GM23338 (cell line): Measurements from ENCODE around the gene C10orf90. TPM values are rescaled to one million over a fixed set of nuclear protein-coding genes. Genes with fewer than 3 reads are reported as not detected.

Experiments
- ATAC-seq: fragments of 200-7000 bp; cut with Tn5 transposase; 3 replicates; pipeline ENCODE4 v1.9.1; 2020
- DNase-seq: peaks from one replicate; pipeline ENCODE4 v3.0.0-alpha.2; 2015; ENCODE audit warnings: low spot score
- H2AFZ ChIP-seq: fragments of 200-600 bp; sonication (generic); 2 replicates; pipeline ENCODE4 v1.8.0; 2016; ENCODE audit warnings: antibody characterized with exemption, mild to moderate bottlenecking, moderate library complexity
- H3F3A ChIP-seq: fragments of 200-600 bp; sonication (generic); replicated peaks from 2 replicates; pipeline ENCODE4 v1.8.0; 2017; ENCODE audit warnings: antibody characterized with exemption, mixed run types, low read depth
- H3K27ac ChIP-seq: fragments of 200-600 bp; sonication (generic); 2 replicates; pipeline ENCODE4 v1.6.1; 2016; ENCODE audit warnings: low read depth
- H3K27me3 ChIP-seq: fragments of 200-600 bp; sonication (generic); 2 replicates; pipeline ENCODE4 v1.8.0; 2016; ENCODE audit warnings: mild to moderate bottlenecking, mixed run types, moderate library complexity; ENCODE audit not compliant: insufficient read depth
- H3K36me3 ChIP-seq: fragments of 200-600 bp; sonication (generic); 2 replicates; pipeline ENCODE4 v1.8.0; 2016; ENCODE audit warnings: mild to moderate bottlenecking; ENCODE audit not compliant: insufficient read depth
- H3K4me1 ChIP-seq: fragments of 200-600 bp; sonication (generic); 2 replicates; pipeline ENCODE4 v1.8.0; 2016; ENCODE audit warnings: mild to moderate bottlenecking, moderate library complexity; ENCODE audit not compliant: insufficient read depth
- H3K4me2 ChIP-seq: fragments of 200-600 bp; sonication (generic); 2 replicates; pipeline ENCODE4 v1.7.1; 2017; ENCODE audit warnings: mixed run types
- H3K4me3 ChIP-seq: fragments of 200-600 bp; sonication (generic); 2 replicates; pipeline ENCODE4 v1.6.1; 2016; ENCODE audit warnings: mixed run types
- H3K79me2 ChIP-seq: fragments of 200-600 bp; sonication (generic); replicated peaks from 2 replicates; pipeline ENCODE4 v1.8.0; 2017; ENCODE audit warnings: mild to moderate bottlenecking; ENCODE audit not compliant: insufficient read depth
- H3K9me2 ChIP-seq: fragments of 200-600 bp; sonication (generic); 2 replicates; pipeline ENCODE4 v1.8.0; 2017; ENCODE audit not compliant: insufficient read depth
- H4K20me1 ChIP-seq: fragments of 200-600 bp; sonication (generic); replicated peaks from 2 replicates; pipeline ENCODE4 v1.8.0; 2017; ENCODE audit warnings: mild to moderate bottlenecking; ENCODE audit not compliant: insufficient read depth
- H3K27ac Mint-ChIP-seq: 2 replicates; pipeline ENCODE4 v1.8.0; 2020; ENCODE audit warnings: inconsistent platforms, mild to moderate bottlenecking, moderate library complexity, mixed read lengths
- H3K27me3 Mint-ChIP-seq: 3 replicates; pipeline ENCODE4 v1.8.0; 2022; ENCODE audit warnings: low read depth, mild to moderate bottlenecking, moderate library complexity, mixed read lengths, inconsistent platforms; ENCODE audit not compliant: insufficient read depth, poor library complexity
- H3K36me3 Mint-ChIP-seq: 3 replicates; pipeline ENCODE4 v1.8.0; 2021; ENCODE audit warnings: low read depth, mild to moderate bottlenecking, inconsistent platforms, moderate library complexity, mixed read lengths
- H3K4me1 Mint-ChIP-seq: 3 replicates; pipeline ENCODE4 v1.8.0; 2020; ENCODE audit warnings: mild to moderate bottlenecking, inconsistent platforms, mixed read lengths
- H3K4me3 Mint-ChIP-seq: 3 replicates; pipeline ENCODE4 v1.8.0; 2021; ENCODE audit warnings: moderate library complexity, mild to moderate bottlenecking, inconsistent platforms, mixed read lengths
- H3K9me3 Mint-ChIP-seq: 3 replicates; pipeline ENCODE4 v1.8.0; 2020; ENCODE audit warnings: moderate library complexity, mild to moderate bottlenecking, inconsistent platforms, mixed read lengths
- CREB1 ChIP-seq: fragments of 250-450 bp; sonication (Bioruptor Pico); IDR thresholded peaks from 2 replicates; pipeline ENCODE4 v1.5.0; 2020; ENCODE audit warnings: low read depth, mild to moderate bottlenecking, moderate library complexity
- ETS1 ChIP-seq: IDR thresholded peaks from 2 replicates; pipeline ENCODE4 v1.6.1; 2016; ENCODE audit warnings: antibody characterized with exemption
- EZH2 ChIP-seq: fragments of 200-600 bp; sonication (generic); IDR thresholded peaks from one replicate; pipeline ENCODE4 v1.8.0; 2017; ENCODE audit warnings: antibody characterized with exemption, mild to moderate bottlenecking, low read depth; ENCODE audit not compliant: unreplicated experiment
- EZH2phosphoT487 ChIP-seq: fragments of 200-600 bp; sonication (generic); IDR thresholded peaks from one replicate; pipeline ENCODE4 v1.8.1; 2018; ENCODE audit warnings: antibody characterized with exemption; ENCODE audit not compliant: unreplicated experiment
- JUNB ChIP-seq: IDR thresholded peaks from one replicate; pipeline ENCODE4 v1.6.1; 2016; ENCODE audit warnings: antibody characterized with exemption; ENCODE audit not compliant: unreplicated experiment
- NANOG ChIP-seq: IDR thresholded peaks from 2 replicates; pipeline ENCODE4 v1.6.1; 2016; ENCODE audit warnings: antibody characterized with exemption, borderline replicate concordance
- POLR2AphosphoS5 ChIP-seq: IDR thresholded peaks from 2 replicates; pipeline ENCODE4 v1.6.1; 2016; ENCODE audit warnings: antibody characterized with exemption, low read depth
- REST ChIP-seq: IDR thresholded peaks from one replicate; pipeline ENCODE4 v1.6.1; 2018; ENCODE audit warnings: antibody characterized with exemption; ENCODE audit not compliant: unreplicated experiment
- STAT1 ChIP-seq: IDR thresholded peaks from one replicate; pipeline ENCODE4 v1.6.1; 2016; ENCODE audit warnings: antibody characterized with exemption; ENCODE audit not compliant: unreplicated experiment
- ZNF114 ChIP-seq: fragments of 250-450 bp; sonication (Bioruptor Pico); IDR thresholded peaks from 2 replicates; pipeline ENCODE4 v1.5.0; 2020; ENCODE audit warnings: mild to moderate bottlenecking, moderate library complexity
- ZNF331 ChIP-seq: fragments of 250-450 bp; sonication (Bioruptor Pico); IDR thresholded peaks from 2 replicates; pipeline ENCODE4 v1.5.0; 2020; ENCODE audit warnings: low read depth, mild to moderate bottlenecking, moderate library complexity
- ZNF462 ChIP-seq: fragments of 250-450 bp; sonication (Bioruptor Pico); IDR thresholded peaks from 2 replicates; pipeline ENCODE4 v1.5.0; 2020; ENCODE audit warnings: mild to moderate bottlenecking, moderate library complexity
- polyA plus RNA-seq: library from polyadenylated mRNA; unstranded; fragments of >200 nt; fragmentation: Nextera tagmentation; extraction: Ambion mirVana; gene quantifications from 2 replicates; pipeline ENCODE4 v1.2.1, GENCODE V29; 2016
- total RNA-seq: library from RNA; depleted of rRNA; stranded (reverse); fragments of >200 nt; shearing (Covaris generic); gene quantifications from 2 replicates; pipeline ENCODE4 v1.2.3, GENCODE V29; 2014
- TF ChIP-seq, protein P1 (sequence below), 2 experiments: fragments of 200-600 bp in 1 of 2; sonication (generic) in 1 of 2; conservative IDR thresholded peaks; 2 replicates each; pipeline versions ENCODE4 v1.5.1 to v1.6.1; 2016 to 2017; ENCODE audit warnings: antibody characterized with exemption in 2 of 2, low read depth in 2 of 2, mild to moderate bottlenecking in 2 of 2, moderate library complexity in 1 of 2

C10orf90 gene
- total and polyA plus RNA-seq, 2 experiments from 2014 or later, result 0.76 to 0.97 TPM

DNA sequence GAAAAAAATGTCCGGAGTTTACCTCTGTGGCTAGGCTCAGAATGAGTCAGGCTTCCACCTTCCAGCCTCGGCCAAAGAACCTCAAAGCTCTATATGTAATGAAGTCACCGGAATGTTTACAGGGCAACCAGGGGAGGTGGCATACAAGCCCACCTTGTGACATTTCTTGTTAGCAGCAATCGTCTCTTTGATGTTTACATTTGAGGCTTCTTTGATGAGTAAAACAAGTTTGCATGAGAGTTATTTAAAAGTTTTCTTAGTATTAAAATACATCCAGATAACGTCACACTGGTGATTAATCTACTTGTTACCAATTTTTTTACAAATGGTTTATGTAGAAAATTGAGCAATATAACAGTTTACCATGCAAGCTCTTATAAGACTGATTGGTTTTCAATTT lies 149.1 kb downstream of the C10orf90 start:
- Histone ChIP-seq H3K9me2 (no peaks in the 10 kb centered on the region), H3K4me1 (no peaks in the 10 kb centered on the region), H2AFZ (no peak overlapping the region), H3K27ac (no peak overlapping the region), H4K20me1 (no peaks in the 10 kb centered on the region), H3K4me2 (no peak overlapping the region), H3K27me3 (no peaks in the 10 kb centered on the region), H3F3A (no peaks in the 10 kb centered on the region), H3K79me2 (no peaks in the 10 kb centered on the region), H3K36me3 (no peaks in the 10 kb centered on the region), H3K4me3 (no peak overlapping the region)
- Mint-ChIP-seq H3K4me3 (no peak overlapping the region), H3K36me3 (no peaks in the 10 kb centered on the region), H3K27me3 (peaks cover 3% of the 10 kb centered on the region), H3K27ac (no peak overlapping the region), H3K4me1 (no peaks in the 10 kb centered on the region), H3K9me3 (no peaks in the 10 kb centered on the region)
- no peak for DNase-seq
- no peak for ATAC-seq
- no peak for TF ChIP-seq EZH2phosphoT487
- TF ChIP-seq, protein P1, sequence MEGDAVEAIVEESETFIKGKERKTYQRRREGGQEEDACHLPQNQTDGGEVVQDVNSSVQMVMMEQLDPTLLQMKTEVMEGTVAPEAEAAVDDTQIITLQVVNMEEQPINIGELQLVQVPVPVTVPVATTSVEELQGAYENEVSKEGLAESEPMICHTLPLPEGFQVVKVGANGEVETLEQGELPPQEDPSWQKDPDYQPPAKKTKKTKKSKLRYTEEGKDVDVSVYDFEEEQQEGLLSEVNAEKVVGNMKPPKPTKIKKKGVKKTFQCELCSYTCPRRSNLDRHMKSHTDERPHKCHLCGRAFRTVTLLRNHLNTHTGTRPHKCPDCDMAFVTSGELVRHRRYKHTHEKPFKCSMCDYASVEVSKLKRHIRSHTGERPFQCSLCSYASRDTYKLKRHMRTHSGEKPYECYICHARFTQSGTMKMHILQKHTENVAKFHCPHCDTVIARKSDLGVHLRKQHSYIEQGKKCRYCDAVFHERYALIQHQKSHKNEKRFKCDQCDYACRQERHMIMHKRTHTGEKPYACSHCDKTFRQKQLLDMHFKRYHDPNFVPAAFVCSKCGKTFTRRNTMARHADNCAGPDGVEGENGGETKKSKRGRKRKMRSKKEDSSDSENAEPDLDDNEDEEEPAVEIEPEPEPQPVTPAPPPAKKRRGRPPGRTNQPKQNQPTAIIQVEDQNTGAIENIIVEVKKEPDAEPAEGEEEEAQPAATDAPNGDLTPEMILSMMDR (conservative IDR thresholded peaks at IDR 0.05; ENCODE audit: low read depth in 2 of 2), result no peak
- no peak for TF ChIP-seq JUNB
- no peak for TF ChIP-seq ZNF331
- TF ChIP-seq REST, result no peak
- no peak for TF ChIP-seq ZNF114
- TF ChIP-seq ETS1, result no peak
- no peak for TF ChIP-seq POLR2AphosphoS5
- no peak for TF ChIP-seq ZNF462
- TF ChIP-seq EZH2, result no peak
- no peak for TF ChIP-seq STAT1
- no peak for TF ChIP-seq CREB1 (CRISPR knock-in tag)
- TF ChIP-seq NANOG, result no peak
